Gastrocnemius medialis (tissue), 4 donors: ENCODE data around the gene MLN.

ENCODE experiments used
- POLR2A ChIP-seq, 2 donors: fragments of 450-650 bp; IDR thresholded peaks; one replicate each; pipeline ENCODE4 v1.6.1; 2017; ENCODE audit warnings: antibody characterized with exemption in 2 of 2, mild to moderate bottlenecking in 2 of 2, moderate library complexity in 2 of 2
- TF ChIP-seq, protein P1 (sequence below), 5 experiments: fragments of 450-650 bp in 3 of 5; fragments of 200-600 bp in 2 of 5; sonication (generic) in 2 of 5; IDR thresholded peaks in 4 of 5; conservative IDR thresholded peaks in 1 of 5; 1 replicate in 4 of 5; 2 replicates in 1 of 5; pipeline ENCODE4 v1.5.1; 2016 to 2019; ENCODE audit warnings: antibody characterized with exemption in 5 of 5, mild to moderate bottlenecking in 3 of 5, moderate library complexity in 3 of 5

DNA sequence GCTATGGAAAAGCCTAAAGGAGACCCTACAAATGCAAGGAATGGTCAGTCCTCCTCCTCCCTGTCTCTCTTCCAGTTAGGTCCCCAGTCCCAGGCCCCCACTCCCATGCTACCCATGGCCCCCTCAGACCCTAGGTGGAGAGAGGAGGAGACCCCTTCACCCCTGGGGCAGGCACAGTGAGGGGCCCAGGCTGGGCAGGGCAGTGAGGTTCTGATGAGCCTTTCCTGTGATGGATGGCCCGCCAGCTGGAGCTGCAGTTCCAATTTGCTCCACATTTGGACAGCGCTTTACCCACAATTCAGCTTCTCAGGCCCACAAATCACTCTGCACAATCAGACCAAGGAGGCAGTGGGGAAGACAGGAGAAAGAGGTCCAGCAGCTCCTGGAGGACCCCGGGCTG is 37.3 kb upstream of the MLN start:
- TF ChIP-seq, protein P1, sequence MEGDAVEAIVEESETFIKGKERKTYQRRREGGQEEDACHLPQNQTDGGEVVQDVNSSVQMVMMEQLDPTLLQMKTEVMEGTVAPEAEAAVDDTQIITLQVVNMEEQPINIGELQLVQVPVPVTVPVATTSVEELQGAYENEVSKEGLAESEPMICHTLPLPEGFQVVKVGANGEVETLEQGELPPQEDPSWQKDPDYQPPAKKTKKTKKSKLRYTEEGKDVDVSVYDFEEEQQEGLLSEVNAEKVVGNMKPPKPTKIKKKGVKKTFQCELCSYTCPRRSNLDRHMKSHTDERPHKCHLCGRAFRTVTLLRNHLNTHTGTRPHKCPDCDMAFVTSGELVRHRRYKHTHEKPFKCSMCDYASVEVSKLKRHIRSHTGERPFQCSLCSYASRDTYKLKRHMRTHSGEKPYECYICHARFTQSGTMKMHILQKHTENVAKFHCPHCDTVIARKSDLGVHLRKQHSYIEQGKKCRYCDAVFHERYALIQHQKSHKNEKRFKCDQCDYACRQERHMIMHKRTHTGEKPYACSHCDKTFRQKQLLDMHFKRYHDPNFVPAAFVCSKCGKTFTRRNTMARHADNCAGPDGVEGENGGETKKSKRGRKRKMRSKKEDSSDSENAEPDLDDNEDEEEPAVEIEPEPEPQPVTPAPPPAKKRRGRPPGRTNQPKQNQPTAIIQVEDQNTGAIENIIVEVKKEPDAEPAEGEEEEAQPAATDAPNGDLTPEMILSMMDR (IDR thresholded peaks at IDR 0.05 in 4 of 5, conservative IDR thresholded peaks at IDR 0.05 in 1 of 5), result no peak
- TF ChIP-seq POLR2A (IDR thresholded peaks at IDR 0.05), result no peak
